GM18498 (cell line): ENCODE data around the gene NCOA5.
"Not testable (repeated sequence)": the region's sequence is repeated elsewhere in the genome, so short reads cannot be mapped to it uniquely, and the experiment has no call there.

ENCODE experiments used
- ATAC-seq: cut with Tn5 transposase; IDR thresholded peaks from one replicate; pipeline ENCODE4 v1.9.1; 2021; ENCODE audit warnings: mild to moderate bottlenecking, moderate library complexity; ENCODE audit not compliant: unreplicated experiment

The NCOA5 gene

DNA sequence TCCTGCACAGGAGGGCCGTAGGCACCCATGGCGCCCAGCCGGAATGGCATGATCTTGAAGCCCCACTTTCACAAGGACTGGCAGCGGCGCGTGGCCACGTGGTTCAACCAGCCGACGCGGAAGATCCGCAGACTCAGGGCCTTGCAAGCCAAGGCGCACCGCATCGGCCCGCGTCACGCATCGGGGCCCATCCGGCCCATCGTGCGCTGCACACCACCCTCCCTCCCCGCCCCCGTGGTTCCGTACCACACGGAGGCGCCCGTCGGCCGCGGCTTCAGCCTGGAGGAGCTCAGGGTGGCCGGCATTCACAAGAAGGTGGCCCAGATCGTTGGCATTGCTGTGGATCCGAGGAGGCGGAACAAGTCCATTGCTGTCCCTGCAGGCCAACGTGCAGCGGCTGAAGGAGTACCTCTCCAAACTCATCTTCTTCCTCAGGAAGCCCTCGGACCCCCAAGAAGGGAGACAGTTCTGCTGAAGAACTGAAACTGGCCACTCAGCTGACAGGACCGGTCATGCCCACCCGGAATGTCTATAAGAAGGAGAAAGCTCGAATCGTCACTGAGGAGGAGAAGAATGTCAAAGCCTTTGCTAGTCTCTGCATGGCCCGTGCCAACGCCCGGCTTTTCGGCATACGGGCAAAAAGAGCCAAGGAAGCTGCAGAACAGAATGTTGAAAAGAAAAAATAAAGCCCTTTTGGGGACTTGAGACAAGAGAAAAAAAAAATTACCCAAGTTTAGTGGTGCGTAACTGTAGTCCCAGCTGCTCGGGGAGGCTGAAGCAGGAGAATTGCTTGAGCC is 9.9 kb upstream of the NCOA5 start:
- no peak for ATAC-seq

DNA sequence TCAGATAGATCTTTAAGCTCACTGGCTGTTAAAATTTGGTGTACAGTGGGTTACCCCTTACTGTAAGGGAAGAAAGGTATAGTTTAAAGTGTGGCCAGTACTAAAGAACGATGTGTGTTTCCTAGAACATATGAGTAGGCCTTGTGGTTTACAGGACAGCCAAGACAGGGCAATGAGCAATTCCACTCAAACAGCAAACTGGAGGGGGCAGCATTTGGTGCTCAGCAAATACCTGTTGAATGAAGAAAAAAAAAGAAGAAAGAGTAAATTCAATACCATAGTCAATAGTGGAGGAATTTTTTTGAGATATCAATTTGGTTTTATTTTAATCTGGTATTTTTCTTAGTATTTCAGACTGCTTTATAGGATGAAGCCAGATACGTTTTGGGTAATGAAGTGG is 3.8 kb upstream of the NCOA5 start:
- no peak for ATAC-seq

- not testable (repeated sequence) for ATAC-seq
Observed at GRCh38 chr20:46091622-46092535, 2.1 kb upstream of the NCOA5 start.

DNA sequence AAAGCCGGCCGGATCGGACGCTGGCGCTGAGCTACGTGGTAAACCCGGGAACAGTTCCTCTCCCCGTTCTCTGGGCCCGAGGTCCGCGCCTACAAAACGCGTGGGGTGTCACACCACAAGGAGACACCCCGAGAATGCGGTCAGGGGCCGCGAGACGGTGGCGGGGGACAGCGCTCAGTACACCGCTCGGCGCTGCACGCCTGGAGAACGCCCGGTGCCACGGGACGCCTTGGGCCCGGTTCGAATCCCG is 670 bp downstream of the NCOA5 start:
- peak; percentile 38 for ATAC-seq

DNA sequence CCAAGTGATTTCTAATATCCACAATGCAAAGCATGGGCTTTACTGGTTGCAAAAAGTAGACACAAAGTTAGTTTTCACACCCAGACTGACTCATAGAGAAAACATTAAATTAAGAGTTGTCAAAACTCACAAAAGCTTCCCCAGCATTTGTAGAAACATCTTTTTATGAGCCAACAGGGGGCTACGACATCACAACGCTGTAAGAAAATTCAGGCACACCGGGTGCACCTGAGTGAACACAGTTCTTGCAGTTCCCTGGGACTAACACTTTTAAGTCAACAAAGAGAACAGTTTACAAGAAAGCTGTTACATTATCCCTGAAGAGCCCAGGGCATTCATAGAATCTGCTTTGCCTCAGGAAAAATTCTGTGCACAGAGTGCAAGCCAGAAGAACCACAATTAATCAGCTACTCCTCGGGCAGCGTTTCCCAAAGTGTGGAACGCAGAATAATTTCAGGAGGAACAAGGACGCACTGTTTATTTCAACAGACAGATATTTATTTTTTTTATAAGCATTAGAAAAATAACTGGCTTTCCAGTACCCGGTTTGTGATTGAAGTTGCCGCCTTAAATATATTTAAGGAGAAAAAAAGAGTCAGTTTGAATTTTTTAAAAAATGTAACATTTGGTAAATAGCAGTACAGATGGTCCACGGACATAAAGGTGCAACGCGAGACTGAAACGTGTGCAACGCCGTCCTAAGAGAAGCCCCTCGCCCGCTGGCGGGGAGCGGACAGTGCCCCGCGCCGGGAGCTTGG is 1.2 kb downstream of the NCOA5 start:
- no peak for ATAC-seq

GRCh38 chr20:46087161-46087560 is 2.6 kb downstream of the NCOA5 start:
- ATAC-seq = no peak

DNA sequence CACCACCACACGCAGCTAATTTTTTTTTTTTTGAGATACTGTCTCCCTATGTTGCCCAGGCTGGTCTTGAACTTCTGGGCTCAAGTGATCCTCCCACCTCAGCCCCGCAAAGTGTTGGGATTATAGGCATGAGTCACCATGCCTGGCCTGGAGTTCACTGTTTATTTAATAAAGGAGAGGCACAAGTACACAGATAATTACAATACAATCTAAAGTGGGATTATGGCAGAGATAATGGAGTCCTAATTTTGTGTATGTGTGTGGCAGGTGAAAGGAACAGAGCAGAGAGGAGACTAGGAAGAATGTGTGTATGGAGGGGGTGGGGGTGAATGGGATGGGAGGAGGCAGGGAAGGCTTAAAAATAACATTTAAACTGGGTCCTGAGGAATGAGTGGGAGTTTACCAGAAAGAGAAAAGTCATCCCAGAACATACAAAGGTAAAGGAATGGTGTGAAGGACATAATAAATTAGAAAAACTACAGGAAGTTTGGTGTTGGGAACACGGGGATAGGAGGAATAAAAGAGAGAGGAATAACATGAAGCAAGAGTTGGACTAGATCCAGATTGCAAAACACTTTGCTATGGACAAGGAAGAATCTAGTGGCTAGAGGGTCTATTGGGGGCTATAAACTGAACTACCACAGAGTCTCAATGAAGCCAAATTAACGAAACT is 4.4 kb downstream of the NCOA5 start:
- ATAC-seq = no peak

GRCh38 chr20:46084805-46085178 is 5.0 kb downstream of the NCOA5 start:
- no peak for ATAC-seq

DNA sequence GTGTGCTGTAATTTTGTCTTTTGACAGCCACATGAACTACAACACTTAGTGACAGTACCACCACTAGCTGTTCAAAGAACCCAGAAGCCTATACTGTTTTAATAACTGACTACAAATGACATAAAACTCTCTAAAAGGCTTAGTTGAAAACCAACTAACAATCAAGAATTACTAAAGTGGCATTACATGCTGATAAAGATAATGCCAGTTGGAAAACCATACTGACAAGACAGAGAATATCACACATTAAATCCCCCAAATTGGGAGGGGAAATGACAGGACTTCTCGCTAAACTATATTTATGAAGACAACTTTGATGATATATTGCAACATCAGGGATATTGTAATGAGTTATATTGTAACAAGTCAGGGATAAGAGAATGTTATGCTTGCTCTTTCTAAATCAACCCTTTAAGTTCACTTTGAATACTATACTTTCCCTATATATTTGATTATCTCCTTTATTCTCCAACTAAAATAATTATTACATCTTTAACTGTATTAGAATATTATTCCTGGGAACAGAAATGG is 6.2 kb downstream of the NCOA5 start:
- no peak for ATAC-seq

DNA sequence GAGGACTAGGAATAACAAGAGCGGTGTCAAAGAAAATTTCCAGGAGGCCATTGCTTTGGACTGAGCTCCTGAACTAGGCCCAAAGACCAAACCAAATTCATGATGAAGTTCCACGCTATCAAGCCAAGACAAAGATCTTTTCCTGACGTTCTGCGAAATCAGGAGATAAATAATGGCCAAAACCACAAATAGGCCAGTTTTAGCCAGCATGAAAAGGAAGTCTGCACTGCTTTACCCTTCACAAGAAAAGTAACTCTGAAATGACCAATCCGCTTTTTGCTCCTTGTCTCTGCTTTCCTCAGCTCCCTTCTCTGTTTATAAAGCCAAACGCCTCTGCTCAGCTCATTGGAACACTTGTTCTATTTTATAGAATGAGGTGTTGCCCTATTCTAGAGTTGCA is 6.7 kb downstream of the NCOA5 start:
- ATAC-seq = no peak

GRCh38 chr20:46081074-46081473 is 8.7 kb downstream of the NCOA5 start:
- no peak for ATAC-seq

DNA sequence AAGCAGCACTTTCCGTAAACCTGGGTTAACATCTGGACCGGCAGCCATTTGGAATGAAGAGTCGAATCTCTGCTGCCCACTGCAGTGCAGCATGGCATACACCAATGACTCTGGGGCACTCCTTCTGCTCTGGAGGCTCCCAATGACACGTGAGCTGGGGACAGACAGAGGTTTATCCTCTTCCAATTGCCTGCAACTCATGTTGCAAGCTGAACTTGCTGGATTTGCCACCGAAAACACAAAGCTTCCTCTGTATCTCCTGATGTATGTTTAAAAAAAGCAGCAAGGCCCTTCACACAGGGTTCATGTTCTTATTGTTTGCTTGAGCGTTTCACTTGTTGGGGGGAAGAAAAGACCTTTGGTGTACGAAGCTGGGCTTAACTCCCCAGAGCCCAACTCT is 10.8 kb downstream of the NCOA5 start:
- no peak for ATAC-seq

DNA sequence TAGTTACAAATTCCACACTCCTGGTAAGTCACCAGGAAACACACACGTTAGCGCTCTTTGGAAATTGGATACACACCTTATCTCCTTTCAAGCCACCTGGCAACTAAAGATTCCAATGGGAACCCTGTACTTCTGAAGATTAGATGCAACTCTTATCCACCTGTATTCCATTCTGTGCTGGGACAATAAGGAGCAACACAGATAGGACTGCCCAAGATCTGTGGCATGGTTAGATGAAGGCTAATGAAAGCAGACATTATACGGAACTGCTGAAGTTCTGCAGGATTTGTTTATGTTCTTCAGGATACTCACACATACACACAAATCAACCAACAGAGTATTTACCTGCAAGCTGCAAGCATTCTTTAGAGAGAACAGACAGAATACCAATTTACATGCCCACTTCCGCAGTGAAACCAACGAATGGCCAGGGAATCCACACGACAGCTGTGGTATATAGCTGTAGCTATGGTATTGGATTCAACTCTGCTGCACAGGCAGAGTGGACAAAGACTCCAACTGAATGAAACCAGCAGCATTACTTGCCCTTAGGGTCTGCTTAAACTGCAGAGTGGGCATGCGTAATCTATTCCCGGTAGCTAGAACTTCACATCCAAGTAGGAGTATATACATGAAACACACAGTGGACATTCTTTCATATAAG is 12.0 kb downstream of the NCOA5 start:
- ATAC-seq = no peak

DNA sequence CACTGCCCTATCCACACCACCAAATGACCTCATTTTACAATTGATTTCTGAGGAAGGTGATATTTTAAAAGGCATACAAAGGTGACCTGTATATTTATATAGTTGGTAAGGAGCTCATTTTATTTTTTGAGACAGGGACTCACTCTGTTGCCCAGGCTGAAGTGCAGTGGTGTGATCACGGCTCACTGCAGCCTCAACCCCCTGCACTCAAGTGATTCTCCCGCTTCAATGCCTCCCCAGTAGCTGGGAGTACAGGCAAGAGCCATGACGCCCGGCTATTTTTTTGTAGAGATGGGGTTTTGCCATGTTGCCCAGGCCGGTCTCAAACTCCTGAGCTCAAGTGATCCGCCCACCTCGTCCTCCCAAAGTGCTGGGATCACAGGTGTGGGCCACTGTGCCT is 13.0 kb downstream of the NCOA5 start:
- no peak for ATAC-seq

- ATAC-seq = no peak
Observed at GRCh38 chr20:46074006-46074405, 15.8 kb downstream of the NCOA5 start.

- no peak for ATAC-seq
Observed at GRCh38 chr20:46073443-46073842, 16.3 kb downstream of the NCOA5 start.

DNA sequence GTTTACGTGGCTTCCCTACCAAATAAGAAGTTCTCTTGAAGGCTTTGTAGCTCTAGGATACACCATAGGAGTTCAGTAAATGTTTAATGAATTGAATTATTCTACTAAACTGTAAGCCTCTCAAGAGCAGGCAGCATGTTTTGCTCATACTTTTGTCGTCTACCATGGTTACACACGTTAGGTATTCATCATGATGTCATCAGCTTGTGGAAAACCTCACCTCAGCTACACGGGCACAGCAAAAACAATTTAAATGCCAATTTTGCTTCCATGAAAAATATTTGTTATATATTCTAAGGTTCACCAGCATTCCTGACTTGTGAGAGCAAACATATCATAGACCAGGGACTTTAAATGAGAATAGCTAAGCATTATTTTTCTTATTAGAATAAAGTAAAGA is 16.7 kb downstream of the NCOA5 start:
- ATAC-seq = no peak

GRCh38 chr20:46071573-46071972 is 18.2 kb downstream of the NCOA5 start:
- ATAC-seq = no peak

GRCh38 chr20:46070215-46070900 is 19.4 kb downstream of the NCOA5 start:
- no peak for ATAC-seq

DNA sequence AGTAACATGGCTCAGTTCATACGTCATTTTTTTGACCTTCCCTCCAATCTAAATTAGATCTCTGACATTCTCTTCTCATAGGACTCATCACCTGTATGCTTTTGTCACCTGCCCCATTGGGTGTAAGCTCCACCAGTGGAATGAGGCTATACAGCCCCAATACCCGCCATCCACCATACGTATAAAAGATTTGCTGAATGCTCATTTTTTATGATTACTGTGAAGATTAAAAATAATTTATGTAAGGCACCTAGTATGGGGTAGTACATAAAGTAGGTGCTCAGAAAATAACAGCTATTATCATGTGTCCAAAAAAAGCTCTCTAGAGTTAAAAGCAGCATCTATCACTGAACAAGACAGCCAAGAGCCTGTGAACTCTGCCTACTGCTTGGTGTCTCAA is 24.1 kb downstream of the NCOA5 start:
- no peak for ATAC-seq
